DOHH2 (cell line): Measurements from ENCODE around the gene LIN28A.

Experiments used
- H3F3A ChIP-seq: fragments of 200-600 bp; sonication (generic), shearing (Covaris generic); 2 replicates; pipeline ENCODE4 v1.6.0; 2016; ENCODE audit warnings: antibody characterized with exemption, mild to moderate bottlenecking; ENCODE audit not compliant: control insufficient read depth, insufficient read depth
- H3K27ac ChIP-seq: fragments of 200-600 bp; sonication (generic); 2 replicates; pipeline ENCODE4 v1.5.1; 2014; ENCODE audit warnings: low read depth, mild to moderate bottlenecking, low read length, moderate library complexity
- H3K27me3 ChIP-seq: fragments of 200-600 bp; sonication (generic); 2 replicates; pipeline ENCODE4 v1.6.1; 2014; ENCODE audit warnings: mild to moderate bottlenecking, low read length, mixed read lengths; ENCODE audit not compliant: control insufficient read depth
- H3K36me3 ChIP-seq: fragments of 200-600 bp; sonication (generic); 2 replicates; pipeline ENCODE4 v1.6.1; 2014; ENCODE audit warnings: mild to moderate bottlenecking, low read length, moderate library complexity, mixed read lengths; ENCODE audit not compliant: control insufficient read depth
- H3K4me1 ChIP-seq: fragments of 200-600 bp; sonication (generic); 2 replicates; pipeline ENCODE4 v1.6.1; 2014; ENCODE audit warnings: mild to moderate bottlenecking, low read length, mixed read lengths; ENCODE audit not compliant: control insufficient read depth
- H3K4me2 ChIP-seq: fragments of 200-600 bp; sonication (generic); 2 replicates; pipeline ENCODE4 v1.6.0; 2014; ENCODE audit warnings: mild to moderate bottlenecking, low read length, moderate library complexity
- H3K4me3 ChIP-seq: fragments of 200-600 bp; sonication (generic); 2 replicates; pipeline ENCODE4 v1.5.1; 2014; ENCODE audit warnings: mild to moderate bottlenecking, low read length, mixed read lengths
- H3K79me2 ChIP-seq: fragments of 200-600 bp; sonication (generic); 2 replicates; pipeline ENCODE4 v1.6.1; 2014; ENCODE audit warnings: mild to moderate bottlenecking, low read length, mixed read lengths; ENCODE audit not compliant: control insufficient read depth
- H3K9me2 ChIP-seq: fragments of 200-600 bp; sonication (generic); replicated peaks from 2 replicates; pipeline ENCODE4 v1.6.1; 2014; ENCODE audit warnings: mild to moderate bottlenecking, low read length, mixed read lengths; ENCODE audit not compliant: control insufficient read depth
- H3K9me3 ChIP-seq: fragments of 200-600 bp; sonication (generic); 2 replicates; pipeline ENCODE4 v1.6.1; 2014; ENCODE audit warnings: antibody characterized with exemption, low read length, mixed read lengths; ENCODE audit not compliant: control insufficient read depth, insufficient read depth
- H4K20me1 ChIP-seq: fragments of 200-600 bp; sonication (generic); 2 replicates; pipeline ENCODE4 v1.6.0; 2014; ENCODE audit warnings: low read depth, mild to moderate bottlenecking, antibody characterized with exemption, low read length, moderate library complexity; ENCODE audit not compliant: control insufficient read depth, insufficient read depth
- CTCF ChIP-seq: fragments of 200-600 bp; sonication (generic); IDR thresholded peaks from one replicate; pipeline ENCODE4 v1.5.1; 2014; ENCODE audit warnings: antibody characterized with exemption, mild to moderate bottlenecking, low read depth, low read length; ENCODE audit not compliant: poor library complexity, severe bottlenecking
- EZH2phosphoT487 ChIP-seq: fragments of 200-600 bp; sonication (generic); IDR thresholded peaks from 2 replicates; pipeline ENCODE4 v1.6.1; 2017; ENCODE audit warnings: borderline replicate concordance, mild to moderate bottlenecking, antibody characterized with exemption, low read length, moderate library complexity, mixed read lengths

The LIN28A gene

GRCh38 chr1:26417111-26417759 lies 6.6 kb downstream of the LIN28A start:
- peak; percentile 92 for TF ChIP-seq CTCF
- TF ChIP-seq EZH2phosphoT487 = no peak
- no peak overlapping the region for H3K4me3 ChIP-seq
- H3K9me2 ChIP-seq = no peaks in the 10 kb centered on the region
- H3K27ac ChIP-seq = no peak overlapping the region
- no peaks in the 10 kb centered on the region for H3K4me1 ChIP-seq
- no peak overlapping the region for H3K4me2 ChIP-seq
- H3F3A ChIP-seq = no peaks in the 10 kb centered on the region
- H3K27me3 ChIP-seq = peaks cover 50% of the 10 kb centered on the region
- no peaks in the 10 kb centered on the region for H3K79me2 ChIP-seq
- no peaks in the 10 kb centered on the region for H3K36me3 ChIP-seq
- H3K9me3 ChIP-seq = no peaks in the 10 kb centered on the region
- H4K20me1 ChIP-seq = no peaks in the 10 kb centered on the region

GRCh38 chr1:26418865-26419349 lies 8.3 kb downstream of the LIN28A start:
- Histone ChIP-seq H3K9me3 (no peaks in the 10 kb centered on the region), H3F3A (no peaks in the 10 kb centered on the region), H4K20me1 (no peaks in the 10 kb centered on the region), H3K4me2 (no peak overlapping the region), H3K4me3 (no peak overlapping the region), H3K27me3 (peaks cover 34% of the 10 kb centered on the region), H3K36me3 (no peaks in the 10 kb centered on the region), H3K79me2 (no peaks in the 10 kb centered on the region), H3K27ac (no peak overlapping the region), H3K4me1 (no peaks in the 10 kb centered on the region), H3K9me2 (no peaks in the 10 kb centered on the region)
- TF ChIP-seq EZH2phosphoT487 (no peak), CTCF (no peak)

GRCh38 chr1:26419494-26419893 lies 8.9 kb downstream of the LIN28A start:
- no peak overlapping the region for H3K4me3 ChIP-seq
- TF ChIP-seq EZH2phosphoT487 (no peak), CTCF (no peak)
- H3K4me1 ChIP-seq = no peaks in the 10 kb centered on the region
- H3K9me2 ChIP-seq = no peaks in the 10 kb centered on the region
- no peak overlapping the region for H3K27ac ChIP-seq
- no peaks in the 10 kb centered on the region for H3K36me3 ChIP-seq
- no peaks in the 10 kb centered on the region for H3K9me3 ChIP-seq
- peaks cover 28% of the 10 kb centered on the region for H3K27me3 ChIP-seq
- H3K79me2 ChIP-seq = no peaks in the 10 kb centered on the region
- H4K20me1 ChIP-seq = no peaks in the 10 kb centered on the region
- H3K4me2 ChIP-seq = no peak overlapping the region
- no peaks in the 10 kb centered on the region for H3F3A ChIP-seq
